ENCODE data around the gene MYH14.
"Not testable (repeated sequence)": the region's sequence is repeated elsewhere in the genome, so short reads cannot be mapped to it uniquely, and the experiment has no call there.

The MYH14 gene

DNA sequence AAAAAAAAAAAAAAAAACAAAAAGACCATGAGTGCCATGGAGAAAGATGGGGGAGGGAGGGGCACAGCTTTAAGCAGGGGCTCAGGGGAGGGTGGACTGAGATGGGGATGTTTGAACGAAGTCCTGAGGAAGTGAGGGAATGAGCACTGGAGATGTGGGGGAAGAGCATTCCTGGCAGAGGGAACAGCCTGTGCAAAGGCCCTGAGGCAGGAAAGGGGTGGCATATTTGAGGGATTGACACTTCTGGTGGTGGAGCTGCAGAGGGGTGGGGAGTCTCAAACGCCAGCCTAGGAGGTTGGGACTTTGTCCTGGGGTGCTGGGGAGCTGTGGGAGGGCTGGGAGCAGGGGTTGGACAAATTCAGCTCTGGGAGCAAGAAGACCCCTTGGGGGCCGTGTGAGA lies 29.2 kb downstream of the MYH14 start:
- no peak for TF ChIP-seq CTCF (IDR thresholded peaks at IDR 0.05; ENCODE audit: insufficient read depth, low read length, missing control alignments)
- H3K4me3 ChIP-seq (ENCODE audit: low read depth, low read length): no peak overlapping the region
- no peak for DNase-seq (ENCODE audit: low read depth, low spot score)
- ChIA-PET CTCF (no interaction called here), POLR2A (no interaction called here)

DNA sequence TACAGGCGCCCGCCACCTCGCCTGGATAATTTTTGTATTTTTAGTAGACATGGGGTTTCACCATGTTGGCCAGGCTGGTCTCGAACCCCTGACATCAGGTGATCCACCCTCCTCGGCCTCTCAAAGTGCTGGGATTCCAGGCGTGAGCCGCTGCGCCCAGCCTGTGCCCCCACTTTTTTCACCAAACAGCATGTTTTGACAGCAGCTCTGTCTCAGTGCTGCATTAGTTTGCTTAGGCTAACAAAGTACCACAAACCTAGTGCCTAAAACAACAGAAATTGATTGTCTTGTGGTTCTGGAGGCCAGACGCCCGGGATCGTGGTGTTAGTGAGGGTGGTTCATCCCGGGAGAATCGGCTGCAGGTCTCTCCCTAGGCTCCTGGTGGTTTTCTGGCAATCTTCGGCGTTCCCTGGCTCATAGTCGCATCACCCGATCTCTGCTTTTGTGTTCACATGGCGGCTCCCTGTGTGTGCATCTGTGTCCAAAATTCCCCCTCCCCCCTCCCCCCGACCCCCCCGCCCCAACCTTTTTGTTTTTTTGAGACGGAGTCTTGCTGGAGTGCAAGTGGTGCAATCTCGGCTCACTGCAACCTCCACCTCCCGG lies 30.0 kb downstream of the MYH14 start:
- H3K4me3 ChIP-seq (ENCODE audit: low read depth, low read length): no peak overlapping the region
- no peak for DNase-seq (ENCODE audit: low read depth, low spot score)
- no peak for TF ChIP-seq CTCF (IDR thresholded peaks at IDR 0.05; ENCODE audit: insufficient read depth, low read length, missing control alignments)
- POLR2A ChIA-PET: no interaction called here
- CTCF ChIA-PET: no interaction called here

DNA sequence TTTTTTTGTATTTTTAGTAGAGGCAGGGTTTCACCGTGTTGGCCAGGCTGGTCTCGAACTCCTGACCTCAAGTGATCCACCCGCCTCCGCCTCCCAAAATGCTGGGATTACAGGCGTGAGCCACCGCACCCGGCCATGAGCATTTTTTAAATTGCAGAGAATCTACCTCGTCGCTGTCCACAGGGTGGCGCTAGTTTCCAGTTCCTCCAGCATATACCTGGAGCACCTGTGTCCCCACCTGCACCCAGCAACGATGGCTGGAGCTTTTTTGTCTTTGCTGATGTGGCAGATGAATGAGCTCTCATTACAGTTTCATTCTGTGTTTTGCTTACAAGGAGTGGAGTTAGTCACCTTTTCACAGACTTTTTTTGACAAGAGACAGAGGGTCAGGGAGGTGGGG lies 34.1 kb downstream of the MYH14 start:
- DNase-seq (ENCODE audit: low read depth, low spot score); CTCF ChIA-PET; POLR2A ChIA-PET; H3K4me3 ChIP-seq (ENCODE audit: low read depth, low read length): not testable (repeated sequence)

DNA sequence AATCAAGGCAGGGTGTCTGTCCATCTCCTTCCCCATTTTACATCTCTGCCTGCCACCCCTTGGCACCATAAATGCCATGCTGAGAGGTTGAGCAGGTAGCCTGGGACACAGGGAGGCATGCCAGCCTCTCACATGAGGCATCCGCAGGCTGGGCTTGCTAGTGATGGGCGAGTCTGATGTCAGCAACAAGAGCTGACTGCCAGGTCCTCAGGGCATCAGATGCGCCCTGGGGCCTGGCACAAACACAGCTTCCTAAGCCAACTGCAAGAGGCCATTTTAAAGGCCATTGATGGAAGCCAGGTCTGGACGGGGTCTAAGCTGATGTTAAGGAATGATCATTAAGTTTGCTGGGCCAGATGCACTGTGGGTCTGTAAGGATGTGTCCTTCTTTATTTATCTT lies 34.6 kb downstream of the MYH14 start:
- no peak for TF ChIP-seq CTCF (IDR thresholded peaks at IDR 0.05; ENCODE audit: insufficient read depth, low read length, missing control alignments)
- no peak for DNase-seq (ENCODE audit: low read depth, low spot score)
- ChIA-PET POLR2A (no interaction called here), CTCF (no interaction called here)
- H3K4me3 ChIP-seq (ENCODE audit: low read depth, low read length): no peak overlapping the region

- DNase-seq (ENCODE audit: low read depth, low spot score): no peak
- CTCF ChIA-PET: no interaction called here
- TF ChIP-seq CTCF (IDR thresholded peaks at IDR 0.05; ENCODE audit: insufficient read depth, low read length, missing control alignments): no peak
- POLR2A ChIA-PET: no interaction called here
- H3K4me3 ChIP-seq (ENCODE audit: low read depth, low read length): no peak overlapping the region
Measured at GRCh38 chr19:50239921-50240590, 36.6 kb downstream of the MYH14 start.

DNA sequence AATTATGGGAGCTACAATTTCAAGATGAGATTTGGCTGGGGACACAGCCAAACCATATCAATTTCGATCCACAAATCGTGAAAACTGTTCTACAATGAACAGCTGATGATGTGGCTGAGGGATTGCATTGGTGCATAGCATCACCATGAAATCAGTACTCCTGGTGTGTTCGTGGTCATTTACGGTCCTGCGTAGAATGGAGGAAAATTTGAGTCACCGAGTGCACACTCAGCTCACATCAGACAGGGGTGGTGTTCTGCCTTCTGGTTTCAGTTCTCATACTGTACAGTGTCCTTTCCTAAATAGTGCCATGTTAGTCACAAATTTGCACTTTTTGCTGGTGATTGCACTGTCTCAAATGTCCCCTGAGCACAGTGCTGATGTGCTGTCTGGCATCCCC lies 39.2 kb downstream of the MYH14 start:
- H3K4me3 ChIP-seq (ENCODE audit: low read depth, low read length): no peak overlapping the region
- CTCF ChIA-PET: no interaction called here
- TF ChIP-seq CTCF (IDR thresholded peaks at IDR 0.05; ENCODE audit: insufficient read depth, low read length, missing control alignments): no peak
- DNase-seq (ENCODE audit: low read depth, low spot score): no peak
- POLR2A ChIA-PET: no interaction called here

DNA sequence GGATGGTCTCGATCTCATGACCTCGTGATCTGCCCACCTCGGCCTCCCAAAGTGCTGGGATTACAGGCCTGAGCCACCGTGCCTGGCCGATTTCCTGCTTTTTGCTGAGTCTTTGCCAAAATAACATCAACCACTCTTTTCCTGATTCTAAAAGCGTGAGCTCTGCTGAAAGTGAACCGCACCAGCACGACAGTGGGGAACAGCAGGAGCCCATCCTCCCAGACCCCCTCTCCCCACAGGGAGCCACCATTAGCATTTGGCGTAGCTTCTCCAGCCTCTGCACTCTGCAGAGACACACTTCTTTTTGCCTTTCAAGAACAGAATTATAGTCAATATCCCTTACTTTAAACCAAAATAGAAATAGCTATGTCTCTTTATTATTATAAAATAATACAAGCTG lies 41.3 kb downstream of the MYH14 start:
- POLR2A ChIA-PET: no interaction called here
- DNase-seq (ENCODE audit: low read depth, low spot score): no peak
- CTCF ChIA-PET: no interaction called here
- TF ChIP-seq CTCF (IDR thresholded peaks at IDR 0.05; ENCODE audit: insufficient read depth, low read length, missing control alignments): no peak
- H3K4me3 ChIP-seq (ENCODE audit: low read depth, low read length): no peak overlapping the region

Data from AG04449 (cell line).